Adipose tissue (tissue), 3 donors: ENCODE measurements around the gene NR2F2. TPM values are rescaled to one million over a fixed set of nuclear protein-coding genes. Genes with fewer than 3 reads are reported as not detected.

Experiments
- H3K27ac ChIP-seq: one replicate; pipeline ENCODE4 v1.5.1; 2013; ENCODE audit warnings: low read depth, low read length
- WGBS, 3 donors: extraction: QIAGEN DNeasy Blood & Tissue Kit; methylation state at CpG; one replicate each; pipeline ENCODE4 v1.1.7; 2013; 5-methylcytosine and 5-hydroxymethylcytosine counted together
- polyA plus RNA-seq, 3 donors: library from polyadenylated mRNA; stranded (reverse); fragments of 200-250 nt; gene quantifications; one replicate each; pipeline ENCODE4 v1.2.3, GENCODE V29; 2013
- donor health status: healthy with polysubstance abuse.
- donor health status: Bipolar disorder and iron deficiency.
- donor health status: healthy.

The NR2F2 gene
- polyA plus RNA-seq, 3 donors: 9.7 to 33.5 (median 31.4) TPM

GRCh38 chr15:96328181-96328876 is 2.2 kb upstream of the NR2F2 start:
- 32 to 70% (median 36%) methylated on average over 7 of the region's 7 CpGs for WGBS, 3 donors
- no peak overlapping the region for H3K27ac ChIP-seq

GRCh38 chr15:96328877-96329195 is 1.7 kb upstream of the NR2F2 start:
- 39 to 82% (median 50%) methylated on average over 2 of the region's 2 CpGs for WGBS, 3 donors
- no peak overlapping the region for H3K27ac ChIP-seq

GRCh38 chr15:96329403-96329981 is 1.0 kb upstream of the NR2F2 start:
- H3K27ac ChIP-seq: no peak overlapping the region

GRCh38 chr15:96330064-96330449 is 443 bp upstream of the NR2F2 start:
- peak overlapping the region; percentile 29 for H3K27ac ChIP-seq
- 1 to 2% (median 1%) methylated on average over 25 to 37 of the region's 37 CpGs for WGBS, 3 donors

More at GRCh38 chr15:96329403-96329981, 1.0 kb upstream of the NR2F2 start:
- WGBS, 3 donors: 19 to 45% (median 26%) methylated on average over 8 of the region's 8 CpGs

- peak overlapping the region; percentile 83 for H3K27ac ChIP-seq
- WGBS, 3 donors: 1 to 3% (median 1%) methylated on average over 42 to 77 of the region's 77 CpGs
These were observed 844 bp downstream of the NR2F2 start for GRCh38 chr15:96331144-96331944.

- peak overlapping the region; percentile 83 for H3K27ac ChIP-seq
- 2 to 4% (median 4%) methylated on average over 54 to 70 of the region's 70 CpGs for WGBS, 3 donors
These were observed 1.6 kb downstream of the NR2F2 start for GRCh38 chr15:96331945-96332636.

- H3K27ac ChIP-seq: peak overlapping the region; percentile 71
- WGBS, 3 donors: 0 to 3% (median 1%) methylated on average over 12 of the region's 12 CpGs
These were observed 2.2 kb downstream of the NR2F2 start for GRCh38 chr15:96332637-96333121.

GRCh38 chr15:96333131-96334016 is 2.9 kb downstream of the NR2F2 start:
- 2 to 4% (median 3%) methylated on average over 67 of the region's 67 CpGs for WGBS, 3 donors
- H3K27ac ChIP-seq: peak overlapping the region; percentile 71

GRCh38 chr15:96334017-96334704 is 3.7 kb downstream of the NR2F2 start:
- WGBS, 3 donors: 7 to 50% (median 10%) methylated on average over 47 to 49 of the region's 49 CpGs

GRCh38 chr15:96334705-96335410 is 4.4 kb downstream of the NR2F2 start:
- H3K27ac ChIP-seq: peak overlapping the region; percentile 40
- WGBS, 3 donors: 17 to 49% (median 22%) methylated on average over 5 of the region's 5 CpGs

More at GRCh38 chr15:96334017-96334704, 3.7 kb downstream of the NR2F2 start:
- H3K27ac ChIP-seq: no peak overlapping the region

GRCh38 chr15:96335411-96336024 is 5.0 kb downstream of the NR2F2 start:
- WGBS, 3 donors: 6 to 7% (median 6%) methylated on average over 6 of the region's 6 CpGs

GRCh38 chr15:96336108-96336595 is 5.7 kb downstream of the NR2F2 start:
- no peak overlapping the region for H3K27ac ChIP-seq
- 5 to 8% (median 5%) methylated on average over 7 of the region's 7 CpGs for WGBS, 3 donors

More at GRCh38 chr15:96335411-96336024, 5.0 kb downstream of the NR2F2 start:
- H3K27ac ChIP-seq: no peak overlapping the region

- WGBS, 3 donors: 3 to 12% (median 6%) methylated on average over 9 of the region's 9 CpGs
- H3K27ac ChIP-seq: no peak overlapping the region
These were observed 6.3 kb downstream of the NR2F2 start for GRCh38 chr15:96336596-96337364.

- H3K27ac ChIP-seq: no peak overlapping the region
- WGBS, 3 donors: 3 to 30% (median 5%) methylated on average over 14 of the region's 14 CpGs
These were observed 7.0 kb downstream of the NR2F2 start for GRCh38 chr15:96337365-96338023.
